H9 (cell line): ENCODE data around the gene RANBP3. TPM values are rescaled to one million over a fixed set of nuclear protein-coding genes. Genes with fewer than 3 reads are reported as not detected.
A peak's percentile ranks its signal among the peaks of the same experiment; 100 is the strongest.

Experiments used
- DNase-seq: peaks from one replicate; pipeline ENCODE4 v3.0.0-alpha.2; 2017
- H2AFZ ChIP-seq: one replicate; pipeline ENCODE4 v1.6.1; 2013; ENCODE audit warnings: mild to moderate bottlenecking, low read length, control low read depth, moderate library complexity
- H2AK5ac ChIP-seq: 2 replicates; pipeline ENCODE4 v1.6.1; 2013; ENCODE audit warnings: low read length, control low read depth, mixed read lengths; ENCODE audit not compliant: insufficient read length
- H2BK120ac ChIP-seq: one replicate; pipeline ENCODE4 v1.6.1; 2013; ENCODE audit warnings: low read depth, mild to moderate bottlenecking, low read length, control low read depth, inconsistent platforms; ENCODE audit not compliant: poor library complexity, severe bottlenecking
- H2BK12ac ChIP-seq: 2 replicates; pipeline ENCODE4 v1.6.1; 2013; ENCODE audit warnings: low read length, control low read depth, mixed read lengths, low read depth; ENCODE audit not compliant: insufficient read length
- H2BK15ac ChIP-seq: 2 replicates; pipeline ENCODE4 v1.6.1; 2013; ENCODE audit warnings: low read depth, low read length, control low read depth
- H2BK20ac ChIP-seq: one replicate; pipeline ENCODE4 v1.6.1; 2013; ENCODE audit warnings: low read depth, mild to moderate bottlenecking, low read length, control low read depth, inconsistent platforms; ENCODE audit not compliant: poor library complexity, severe bottlenecking
- H2BK5ac ChIP-seq: 2 replicates; pipeline ENCODE4 v1.6.1; 2013; ENCODE audit warnings: low read length, control low read depth, mixed read lengths; ENCODE audit not compliant: insufficient read length
- H3K14ac ChIP-seq: 2 replicates; pipeline ENCODE4 v1.6.1; 2013; ENCODE audit warnings: low read length, control low read depth; ENCODE audit not compliant: insufficient read depth
- H3K18ac ChIP-seq: 2 replicates; pipeline ENCODE4 v1.6.1; 2013; ENCODE audit warnings: low read depth, mild to moderate bottlenecking, mixed read lengths, low read length, control low read depth; ENCODE audit not compliant: insufficient read length
- H3K23ac ChIP-seq: 2 replicates; pipeline ENCODE4 v1.6.1; 2013; ENCODE audit warnings: low read length, control low read depth, mixed read lengths, low read depth; ENCODE audit not compliant: insufficient read length
- H3K23me2 ChIP-seq: 2 replicates; pipeline ENCODE4 v1.6.1; 2013; ENCODE audit warnings: low read depth, mild to moderate bottlenecking, mixed read lengths, low read length, control low read depth; ENCODE audit not compliant: insufficient read length, poor library complexity, severe bottlenecking
- H3K27ac ChIP-seq: 2 replicates; pipeline ENCODE4 v1.5.1; 2013; ENCODE audit warnings: low read length, control low read depth, mixed read lengths, low read depth; ENCODE audit not compliant: insufficient read length
- H3K27me3 ChIP-seq: 2 replicates; pipeline ENCODE4 v1.6.1; 2013; ENCODE audit warnings: low read length, control low read depth, inconsistent platforms; ENCODE audit not compliant: insufficient read depth
- H3K4ac ChIP-seq: 2 replicates; pipeline ENCODE4 v1.6.1; 2013; ENCODE audit warnings: low read depth, mild to moderate bottlenecking, control low read depth, inconsistent platforms, low read length, moderate library complexity
- H3K4me1 ChIP-seq: 2 replicates; pipeline ENCODE4 v1.6.1; 2013; ENCODE audit warnings: low read length, control low read depth, inconsistent platforms; ENCODE audit not compliant: insufficient read depth
- H3K4me2 ChIP-seq: 2 replicates; pipeline ENCODE4 v1.6.1; 2013; ENCODE audit warnings: low read length, control low read depth, mixed read lengths; ENCODE audit not compliant: insufficient read length, insufficient read depth
- H3K56ac ChIP-seq: 2 replicates; pipeline ENCODE4 v1.6.1; 2013; ENCODE audit warnings: low read depth, mild to moderate bottlenecking, mixed read lengths, low read length, control low read depth; ENCODE audit not compliant: insufficient read length
- H3K79me1 ChIP-seq: 2 replicates; pipeline ENCODE4 v1.6.1; 2013; ENCODE audit warnings: low read depth, mild to moderate bottlenecking, moderate library complexity, low read length, control low read depth, inconsistent platforms; ENCODE audit not compliant: insufficient read depth, poor library complexity, severe bottlenecking
- H3K79me2 ChIP-seq: 2 replicates; pipeline ENCODE4 v1.6.1; 2013; ENCODE audit warnings: low read length, control low read depth, inconsistent platforms; ENCODE audit not compliant: insufficient read depth
- H3K9ac ChIP-seq: 2 replicates; pipeline ENCODE4 v1.6.1; 2013; ENCODE audit warnings: low read length, control low read depth, mixed read lengths; ENCODE audit not compliant: insufficient read length; ENCODE audit errors: extremely low read depth
- H3K9me3 ChIP-seq: one replicate; pipeline ENCODE4 v1.6.1; 2013; ENCODE audit warnings: low read depth, low read length, inconsistent platforms; ENCODE audit not compliant: control insufficient read depth
- H3T11ph ChIP-seq: one replicate; pipeline ENCODE4 v1.6.1; 2013; ENCODE audit warnings: mild to moderate bottlenecking, low read length, control low read depth, inconsistent platforms
- H4K20me1 ChIP-seq: one replicate; pipeline ENCODE4 v1.6.1; 2013; ENCODE audit not compliant: control insufficient read depth, insufficient read length, insufficient read depth
- H4K5ac ChIP-seq: 2 replicates; pipeline ENCODE4 v1.6.1; 2013; ENCODE audit warnings: low read depth, mild to moderate bottlenecking, mixed read lengths, low read length, control low read depth; ENCODE audit not compliant: insufficient read length
- H4K8ac ChIP-seq: replicated peaks from 2 replicates; pipeline ENCODE4 v1.6.1; 2013; ENCODE audit warnings: low read length, control low read depth, mixed read lengths, low read depth; ENCODE audit not compliant: insufficient read length
- H4K91ac ChIP-seq: 2 replicates; pipeline ENCODE4 v1.6.1; 2013; ENCODE audit warnings: low read depth, mild to moderate bottlenecking, moderate library complexity, mixed read lengths, low read length, control low read depth; ENCODE audit not compliant: insufficient read length
- H3K27ac Mint-ChIP-seq, 3 experiments: 2 replicates in 2 of 3; 3 replicates in 1 of 3; pipeline ENCODE4 v1.8.0; 2020 to 2021; ENCODE audit warnings: mixed read lengths in 3 of 3, mild to moderate bottlenecking in 1 of 3, moderate library complexity in 1 of 3
- H3K27me3 Mint-ChIP-seq: 2 replicates; pipeline ENCODE4 v1.8.0; 2021; ENCODE audit warnings: low read depth, mild to moderate bottlenecking, moderate library complexity, mixed read lengths
- H3K36me3 Mint-ChIP-seq, 3 experiments: 2 replicates in 2 of 3; 3 replicates in 1 of 3; pipeline ENCODE4 v1.8.0; 2020 to 2021; ENCODE audit warnings: low read depth in 3 of 3, mixed read lengths in 3 of 3; ENCODE audit not compliant: insufficient read depth in 1 of 3
- H3K4me1 Mint-ChIP-seq, 2 experiments: 2 replicates each; pipeline ENCODE4 v1.8.0; 2020; ENCODE audit warnings: mixed read lengths in 2 of 2
- H3K4me3 Mint-ChIP-seq, 2 experiments: 2 replicates in 1 of 2; 3 replicates in 1 of 2; pipeline ENCODE4 v1.8.0; 2020 to 2021; ENCODE audit warnings: mild to moderate bottlenecking in 2 of 2, mixed read lengths in 2 of 2, moderate library complexity in 1 of 2
- H3K9me3 Mint-ChIP-seq, 2 experiments: 2 replicates in 1 of 2; 3 replicates in 1 of 2; pipeline ENCODE4 v1.8.0; 2020; ENCODE audit warnings: mild to moderate bottlenecking in 2 of 2, mixed read lengths in 2 of 2, moderate library complexity in 1 of 2
- WGBS: extraction: QIAGEN DNeasy Blood & Tissue Kit; methylation state at CpG from one replicate; pipeline ENCODE4 v1.1.7; 2013; ENCODE audit warnings: missing lambda C conversion rate, low lambda C conversion rate, mixed read lengths; ENCODE audit not compliant: insufficient read length; ENCODE audit errors: extremely low coverage; 5-methylcytosine and 5-hydroxymethylcytosine counted together
- total RNA-seq: library from RNA; stranded (reverse); gene quantifications from 2 replicates; pipeline ENCODE4 v1.2.1, GENCODE V29; 2021
- TF ChIP-seq, protein P1 (sequence below): fragments of 200-600 bp; sonication (generic); conservative IDR thresholded peaks from 3 replicates; pipeline ENCODE4 v1.8.0; 2021; ENCODE audit warnings: antibody characterized with exemption, mild to moderate bottlenecking

The RANBP3 gene
- total RNA-seq, 1 experiment from 2014 or later = 86.5 TPM

DNA sequence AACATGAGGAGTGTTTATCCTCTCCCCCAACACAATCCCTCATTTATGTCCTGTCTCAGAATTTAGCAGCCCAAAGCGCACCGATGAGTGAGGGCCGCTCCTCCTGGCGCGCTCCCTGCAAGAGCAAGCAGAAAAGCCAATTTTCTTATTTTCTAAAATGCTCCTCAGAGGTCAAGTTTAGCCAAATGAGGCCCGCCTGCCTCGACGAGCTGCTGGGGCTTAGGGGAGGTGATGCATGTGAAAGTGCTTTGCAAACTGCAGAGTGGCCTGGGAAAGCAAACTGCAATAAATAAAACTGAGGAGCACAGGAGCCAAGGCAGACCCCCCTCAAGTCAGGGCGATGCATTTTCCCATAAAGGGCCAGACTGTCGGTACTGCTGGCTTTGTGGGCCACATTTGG lies 34.9 kb downstream of the RANBP3 start:
- Mint-ChIP-seq H3K9me3 (no peaks in the 10 kb centered on the region), H3K27me3 (no peaks in the 10 kb centered on the region; the same call in 1 of the 2 replicates), H3K27ac (peak overlapping the region in 2 of 3 experiments; percentile 7 to 32; a peak in 5 of 7 replicates), H3K36me3 (peaks cover 10 to 36% (median 33%) of the 10 kb centered on the region in 3 experiments; a peak in 6 of 7 replicates), H3K4me3 (no peak overlapping the region), H3K4me1 (peaks cover 12 to 26% of the 10 kb centered on the region in 2 experiments)
- TF ChIP-seq, protein P1, sequence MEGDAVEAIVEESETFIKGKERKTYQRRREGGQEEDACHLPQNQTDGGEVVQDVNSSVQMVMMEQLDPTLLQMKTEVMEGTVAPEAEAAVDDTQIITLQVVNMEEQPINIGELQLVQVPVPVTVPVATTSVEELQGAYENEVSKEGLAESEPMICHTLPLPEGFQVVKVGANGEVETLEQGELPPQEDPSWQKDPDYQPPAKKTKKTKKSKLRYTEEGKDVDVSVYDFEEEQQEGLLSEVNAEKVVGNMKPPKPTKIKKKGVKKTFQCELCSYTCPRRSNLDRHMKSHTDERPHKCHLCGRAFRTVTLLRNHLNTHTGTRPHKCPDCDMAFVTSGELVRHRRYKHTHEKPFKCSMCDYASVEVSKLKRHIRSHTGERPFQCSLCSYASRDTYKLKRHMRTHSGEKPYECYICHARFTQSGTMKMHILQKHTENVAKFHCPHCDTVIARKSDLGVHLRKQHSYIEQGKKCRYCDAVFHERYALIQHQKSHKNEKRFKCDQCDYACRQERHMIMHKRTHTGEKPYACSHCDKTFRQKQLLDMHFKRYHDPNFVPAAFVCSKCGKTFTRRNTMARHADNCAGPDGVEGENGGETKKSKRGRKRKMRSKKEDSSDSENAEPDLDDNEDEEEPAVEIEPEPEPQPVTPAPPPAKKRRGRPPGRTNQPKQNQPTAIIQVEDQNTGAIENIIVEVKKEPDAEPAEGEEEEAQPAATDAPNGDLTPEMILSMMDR = no peak
- Histone ChIP-seq H2BK5ac (no peak overlapping the region), H2BK120ac (no peak overlapping the region), H3K56ac (no peak overlapping the region), H3K9ac (no peak overlapping the region), H3K4me1 (no peaks in the 10 kb centered on the region; the same call in 1 of the 2 replicates), H3K79me1 (peaks cover 10% of the 10 kb centered on the region), H4K5ac (no peak overlapping the region), H3K18ac (no peak overlapping the region), H3K14ac (no peak overlapping the region), H3K27me3 (no peaks in the 10 kb centered on the region), H4K8ac (no peak overlapping the region), H2BK15ac (no peak overlapping the region), H3K23me2 (no peaks in the 10 kb centered on the region), H4K91ac (no peak overlapping the region), H3K4ac (no peak overlapping the region), H3T11ph (no peak overlapping the region), H2BK12ac (no peak overlapping the region), H3K9me3 (no peaks in the 10 kb centered on the region), H2AK5ac (no peak overlapping the region), H3K4me2 (no peak overlapping the region), H4K20me1 (no peaks in the 10 kb centered on the region), H3K27ac (no peak overlapping the region), H2BK20ac (no peak overlapping the region), H2AFZ (no peak overlapping the region), H3K79me2 (no peaks in the 10 kb centered on the region; the same call in 1 of the 2 replicates), H3K23ac (no peak overlapping the region)
- DNase-seq = no peak
- no CpG with 5 or more reads among the region's 10 CpGs for WGBS
